ENCODE results near the gene LIME1. TPM values are rescaled to one million over a fixed set of nuclear protein-coding genes. Genes with fewer than 3 reads are reported as not detected.

LIME1 gene
- total RNA-seq, 1 donor from 2014 or later = 10.2 TPM

DNA sequence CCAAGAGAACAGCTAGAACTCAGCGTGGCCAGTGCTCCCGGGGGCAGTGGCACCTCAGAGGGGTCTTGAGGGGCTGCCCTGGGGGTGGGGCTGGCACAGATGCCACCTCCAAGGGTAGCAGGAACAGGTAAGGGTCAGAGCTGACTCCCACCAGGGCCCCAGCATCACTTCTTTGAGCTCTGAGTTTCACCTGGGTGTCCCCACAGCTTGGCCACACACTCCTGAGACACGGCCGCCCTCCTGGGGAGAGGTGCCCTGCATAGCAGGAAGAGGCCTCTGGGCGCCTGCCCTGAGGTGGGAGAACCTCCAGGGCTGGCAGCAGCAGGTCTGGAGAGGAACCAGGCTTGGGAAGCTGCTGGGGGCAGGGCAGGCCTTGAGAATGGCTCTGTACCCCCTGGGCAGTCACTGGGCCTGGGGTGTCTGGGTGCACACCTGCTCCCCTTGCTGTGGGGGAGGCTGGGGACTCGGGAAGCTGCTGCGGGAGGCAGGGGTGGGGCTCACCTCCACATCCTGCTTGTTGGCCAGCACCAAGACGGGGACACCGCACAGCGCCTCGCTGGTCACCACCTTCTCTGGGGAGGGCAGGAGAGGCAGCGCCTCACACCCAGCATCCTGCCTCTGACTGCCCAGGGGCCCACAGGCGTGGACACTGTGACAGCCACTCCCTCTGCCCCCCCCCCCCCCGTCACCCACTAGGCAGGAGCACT is 35.0 kb upstream of the LIME1 start:
- no peak for TF ChIP-seq CTCF (IDR thresholded peaks at IDR 0.05)
- DNase-seq = no peak
- Mint-ChIP-seq H3K27ac (no peak overlapping the region), H3K27me3 (no peaks in the 10 kb centered on the region), H3K4me1 (peaks cover 24% of the 10 kb centered on the region), H3K4me3 (no peak overlapping the region), H3K36me3 (ENCODE audit: low read depth) (peaks cover 29% of the 10 kb centered on the region), H3K9me3 (no peaks in the 10 kb centered on the region)
- ATAC-seq (ENCODE audit: low read depth) = no peak
- ChIA-PET POLR2A (interaction anchor here (0.5 to 0.6 kb wide), 2 partner anchors 26 to 180 kb away, joined by 3 read pairs; no protein-coding TSS in a partner anchor), CTCF (no interaction called here)
- intact Hi-C loops (cut with micrococcal nuclease) = no loop called here

- no peak for ATAC-seq (ENCODE audit: low read depth)
- Mint-ChIP-seq H3K9me3 (no peaks in the 10 kb centered on the region), H3K4me3 (no peak overlapping the region), H3K4me1 (peaks cover 26% of the 10 kb centered on the region), H3K27me3 (no peaks in the 10 kb centered on the region), H3K36me3 (ENCODE audit: low read depth) (peaks cover 33% of the 10 kb centered on the region), H3K27ac (no peak overlapping the region)
- ChIA-PET CTCF (no interaction called here), POLR2A (interaction anchor here (0.5 to 0.7 kb wide), 3 partner anchors 25 to 254 kb away, joined by 3 read pairs; partner anchors contain the start of gene UCKL1)
- DNase-seq = no peak
- intact Hi-C loops (cut with micrococcal nuclease) = no loop called here
- TF ChIP-seq CTCF (IDR thresholded peaks at IDR 0.05) = no peak
These were observed 34.3 kb upstream of the LIME1 start for GRCh38 chr20:63702036-63702665.

DNA sequence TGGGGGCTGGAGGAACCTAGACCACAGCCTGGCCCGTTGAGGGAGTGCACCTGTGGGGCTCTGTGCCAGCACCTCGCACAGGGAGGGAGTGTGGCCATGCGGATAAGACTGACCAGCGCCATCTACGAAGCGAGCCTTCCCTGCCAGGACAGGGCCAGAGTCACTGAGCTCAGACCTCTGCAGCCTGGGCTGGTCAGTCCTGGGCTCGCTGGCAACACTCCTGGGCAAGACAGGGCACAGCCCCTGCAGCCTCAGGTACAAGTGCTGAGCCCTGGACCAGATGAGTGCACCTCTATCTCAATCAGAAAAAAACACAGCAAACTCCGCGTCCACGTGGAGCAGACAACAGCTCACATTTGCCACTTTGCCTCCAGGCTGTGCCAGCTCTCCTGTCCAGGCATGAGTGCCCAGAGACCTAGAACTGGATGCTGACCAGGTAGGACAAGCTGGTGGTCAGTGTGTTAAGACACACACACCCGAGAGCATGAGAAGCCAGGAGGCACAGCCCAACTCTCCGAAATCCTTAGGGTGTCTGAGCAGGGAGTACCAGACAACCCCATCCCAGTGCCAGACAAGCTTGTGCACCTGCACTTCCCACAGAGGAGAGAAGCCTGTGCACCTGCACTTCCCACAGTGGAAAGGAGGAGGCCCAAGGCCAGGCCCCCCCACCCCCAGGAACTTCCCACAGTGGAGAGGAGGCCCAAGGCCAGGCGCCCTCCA is 33.6 kb upstream of the LIME1 start:
- no peaks in the 10 kb centered on the region for H3K27me3 Mint-ChIP-seq
- POLR2A ChIA-PET = interaction anchor here (0.7 to 0.9 kb wide), 2 partner anchors 253 to 963 kb away, joined by 3 read pairs; partner anchors contain the start of gene UCKL1
- CTCF ChIA-PET = no interaction called here
- no peak for TF ChIP-seq CTCF (IDR thresholded peaks at IDR 0.05)
- intact Hi-C loops (cut with micrococcal nuclease) = no loop called here
- no peaks in the 10 kb centered on the region for H3K9me3 Mint-ChIP-seq
- no peak overlapping the region for H3K4me3 Mint-ChIP-seq
- peaks cover 33% of the 10 kb centered on the region for H3K36me3 Mint-ChIP-seq (ENCODE audit: low read depth)
- no peak for DNase-seq
- H3K27ac Mint-ChIP-seq = no peak overlapping the region
- ATAC-seq (ENCODE audit: low read depth) = no peak
- peaks cover 24% of the 10 kb centered on the region for H3K4me1 Mint-ChIP-seq

DNA sequence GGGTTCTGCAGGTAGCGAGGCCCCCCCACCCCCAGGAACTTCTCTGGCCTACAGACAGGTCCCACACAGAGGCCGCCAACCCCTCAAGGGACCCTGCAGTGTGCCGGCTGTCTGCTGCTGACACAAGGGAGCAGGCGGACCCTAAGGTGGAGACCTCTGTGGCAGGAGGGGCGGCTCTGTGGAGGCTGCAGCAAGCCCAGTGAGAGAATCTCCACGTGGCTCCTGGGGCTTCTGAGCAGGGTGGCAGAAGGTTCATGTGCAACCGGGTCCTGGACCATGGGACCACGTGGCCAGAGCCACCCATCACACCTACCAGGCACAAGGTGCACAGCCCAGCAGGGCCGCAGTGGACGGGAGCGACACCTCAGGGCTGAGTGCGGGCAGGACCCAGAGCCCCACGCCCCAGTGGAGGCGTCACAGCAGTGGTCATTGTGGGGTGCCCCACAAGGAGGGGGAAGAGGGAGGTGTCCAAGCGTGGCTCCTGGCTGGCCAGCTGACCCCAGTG is 32.9 kb upstream of the LIME1 start:
- ChIA-PET CTCF (no interaction called here), POLR2A (interaction anchor here (0.9 kb wide), 1 partner anchor 964 kb away, joined by 3 read pairs; no protein-coding TSS in a partner anchor)
- Mint-ChIP-seq H3K4me3 (no peak overlapping the region), H3K9me3 (no peaks in the 10 kb centered on the region), H3K27me3 (no peaks in the 10 kb centered on the region), H3K4me1 (peaks cover 25% of the 10 kb centered on the region), H3K36me3 (ENCODE audit: low read depth) (peaks cover 33% of the 10 kb centered on the region), H3K27ac (no peak overlapping the region)
- intact Hi-C loops (cut with micrococcal nuclease) = no loop called here
- DNase-seq = no peak
- no peak for ATAC-seq (ENCODE audit: low read depth)
- no peak for TF ChIP-seq CTCF (IDR thresholded peaks at IDR 0.05)
